ENCODE data around the gene CAPN8. TPM values are rescaled to one million over a fixed set of nuclear protein-coding genes. Genes with fewer than 3 reads are reported as not detected.
A peak's percentile ranks its signal among the peaks of the same experiment; 100 is the strongest.

Gene CAPN8
- total and polyA plus RNA-seq, 3 donors from 2014 or later: 1.4 to 4.3 (median 3.2) TPM

DNA sequence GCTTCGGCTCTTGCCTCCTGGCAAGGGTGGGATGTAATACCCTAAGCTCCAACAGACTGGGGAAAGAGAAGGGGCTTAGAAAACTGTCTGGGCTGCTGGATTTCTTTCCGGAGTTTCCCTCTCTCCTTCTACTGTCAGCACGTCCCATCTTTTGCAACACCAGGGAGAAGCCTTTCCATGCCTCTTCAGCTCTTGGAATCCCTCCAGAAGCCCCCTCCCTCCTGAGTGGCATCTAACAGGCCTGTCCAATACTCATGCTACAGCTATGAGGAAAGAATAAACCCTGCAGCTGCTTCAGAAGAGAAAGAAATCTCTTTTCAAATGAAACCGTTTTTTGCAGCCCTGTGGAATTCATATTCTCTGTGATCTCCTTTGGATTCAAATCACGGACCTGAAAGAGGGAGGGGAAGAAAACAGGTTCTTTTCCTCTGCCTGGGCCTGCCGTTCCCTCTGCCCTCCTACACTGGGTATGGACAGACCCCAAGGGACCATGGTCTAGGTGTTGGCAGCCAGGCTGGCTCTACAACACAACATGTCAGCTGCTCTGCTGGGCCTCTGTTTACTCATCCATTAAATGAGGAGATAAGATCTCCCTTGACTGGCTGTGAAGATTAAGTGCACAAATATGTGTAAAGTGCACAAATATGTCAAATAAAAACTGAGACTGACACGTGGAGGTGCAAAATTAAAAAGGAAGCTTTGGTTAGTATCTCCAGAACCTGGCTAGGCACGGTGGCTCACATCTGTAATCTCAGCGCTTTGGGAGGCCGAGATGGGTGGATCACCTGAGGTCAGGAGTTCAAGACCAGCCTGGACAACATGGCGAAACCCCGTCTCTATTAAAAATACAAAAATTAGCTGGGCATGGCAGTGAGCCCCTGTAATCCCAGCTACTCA, 40.8 kb upstream of the CAPN8 start:
- DNase-seq: no peak
- Histone ChIP-seq H3K27ac (peak overlapping the region; percentile 73 to 89), H3K4me1 (peaks cover 54% of the 10 kb centered on the region), H3K27me3 (no peaks in the 10 kb centered on the region), H3K36me3 (ENCODE audit: low read depth, missing control alignments) (no peaks in the 10 kb centered on the region), H3K4me3 (no peak overlapping the region), H3K9me3 (no peaks in the 10 kb centered on the region)
- intact Hi-C loops (cut with DNase I; ENCODE audit: low total_unique reads): no loop called here
- TF ChIP-seq POLR2A (IDR thresholded peaks at IDR 0.05) (no peak), CTCF (IDR thresholded peaks at IDR 0.05) (no peak)
- WGBS, 2 donors: 63 to 64% methylated on average over 12 of the region's 12 CpGs

- WGBS, 2 donors: 56 to 61% methylated on average over 7 to 8 of the region's 8 CpGs
- H3K4me1 ChIP-seq: peaks cover 56% of the 10 kb centered on the region
- DNase-seq: no peak
- H3K9me3 ChIP-seq: no peaks in the 10 kb centered on the region
- no peak overlapping the region for H3K4me3 ChIP-seq
- TF ChIP-seq POLR2A (IDR thresholded peaks at IDR 0.05) (no peak), CTCF (IDR thresholded peaks at IDR 0.05) (no peak)
- H3K27me3 ChIP-seq: no peaks in the 10 kb centered on the region
- intact Hi-C loops (cut with DNase I; ENCODE audit: low total_unique reads): no loop called here
- H3K27ac ChIP-seq: peak overlapping the region in 1 of 2 donors; percentile 89
- no peaks in the 10 kb centered on the region for H3K36me3 ChIP-seq (ENCODE audit: low read depth, missing control alignments)
Observed at GRCh38 chr1:223704921-223705878, 39.7 kb upstream of the CAPN8 start.

DNA sequence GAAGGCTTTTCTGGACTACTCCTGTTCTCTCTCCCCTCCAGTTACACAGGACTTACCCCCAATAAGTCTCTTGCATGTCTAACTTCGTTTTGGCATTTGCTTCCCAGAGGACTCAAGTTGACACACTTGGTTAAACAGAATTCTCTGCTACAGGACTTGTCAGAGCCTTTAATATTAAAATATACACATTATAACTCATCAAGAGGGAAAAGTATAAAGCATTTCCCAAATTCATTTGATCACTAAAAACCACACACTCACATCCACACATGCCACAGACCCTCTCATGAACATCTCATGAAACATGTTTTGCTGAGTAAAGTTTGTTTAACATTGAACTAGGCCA, 38.1 kb upstream of the CAPN8 start:
- Histone ChIP-seq H3K9me3 (no peaks in the 10 kb centered on the region), H3K27ac (no peak overlapping the region), H3K4me1 (peaks cover 59% of the 10 kb centered on the region), H3K27me3 (no peaks in the 10 kb centered on the region), H3K4me3 (no peak overlapping the region), H3K36me3 (ENCODE audit: low read depth, missing control alignments) (no peaks in the 10 kb centered on the region)
- 76 to 90% methylated on average over 1 of the region's 1 CpG for WGBS, 2 donors
- intact Hi-C loops (cut with DNase I; ENCODE audit: low total_unique reads): no loop called here
- DNase-seq: no peak
- TF ChIP-seq POLR2A (IDR thresholded peaks at IDR 0.05) (no peak), CTCF (IDR thresholded peaks at IDR 0.05) (no peak)

- no peak for DNase-seq
- WGBS, 2 donors: 87 to 96% methylated on average over 4 of the region's 4 CpGs
- no peak for TF ChIP-seq POLR2A (IDR thresholded peaks at IDR 0.05)
- no peak for TF ChIP-seq CTCF (IDR thresholded peaks at IDR 0.05)
- intact Hi-C loops (cut with DNase I; ENCODE audit: low total_unique reads): no loop called here
- no peaks in the 10 kb centered on the region for H3K9me3 ChIP-seq
- H3K36me3 ChIP-seq (ENCODE audit: low read depth, missing control alignments): no peaks in the 10 kb centered on the region
- H3K4me3 ChIP-seq: no peak overlapping the region
- no peak overlapping the region for H3K27ac ChIP-seq
- H3K27me3 ChIP-seq: no peaks in the 10 kb centered on the region
- peaks cover 55% of the 10 kb centered on the region for H3K4me1 ChIP-seq
Observed at GRCh38 chr1:223702735-223703667, 37.5 kb upstream of the CAPN8 start.

All from testis (tissue), 3 donors.